ENCODE data around the gene GRID1. TPM values are rescaled to one million over a fixed set of nuclear protein-coding genes. Genes with fewer than 3 reads are reported as not detected.

Gene GRID1
- total RNA-seq, 2 experiments from 2014 or later = not detected

DNA sequence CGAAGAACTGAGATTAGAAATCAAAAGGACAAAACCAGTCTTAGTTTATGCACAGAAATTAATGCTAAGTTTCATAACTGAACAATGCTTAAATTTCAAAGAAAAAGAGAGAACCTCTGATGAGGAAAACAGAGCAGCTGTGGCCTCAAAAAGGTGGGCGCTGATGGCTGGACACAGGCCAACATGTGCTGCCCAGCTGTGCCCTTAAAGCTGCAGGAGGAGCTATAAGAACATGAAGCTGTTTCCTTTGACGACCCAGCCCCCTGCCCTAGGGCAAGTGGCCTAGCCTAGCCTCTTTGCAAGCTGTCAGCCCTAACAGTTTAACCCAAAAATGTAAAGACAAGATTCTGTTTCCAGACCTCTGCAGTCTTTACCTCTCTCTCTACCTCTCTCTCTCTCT is 107.7 kb downstream of the GRID1 start:
- Mint-ChIP-seq H3K4me3 (no peak overlapping the region), H3K27me3 (peaks cover 25% of the 10 kb centered on the region), H3K27ac (no peak overlapping the region), H3K4me1 (no peaks in the 10 kb centered on the region), H3K36me3 (ENCODE audit: low read depth) (no peaks in the 10 kb centered on the region), H3K9me3 (no peaks in the 10 kb centered on the region)
- no peak for DNase-seq
- ChIA-PET CTCF (no interaction called here), POLR2A (no interaction called here)

DNA sequence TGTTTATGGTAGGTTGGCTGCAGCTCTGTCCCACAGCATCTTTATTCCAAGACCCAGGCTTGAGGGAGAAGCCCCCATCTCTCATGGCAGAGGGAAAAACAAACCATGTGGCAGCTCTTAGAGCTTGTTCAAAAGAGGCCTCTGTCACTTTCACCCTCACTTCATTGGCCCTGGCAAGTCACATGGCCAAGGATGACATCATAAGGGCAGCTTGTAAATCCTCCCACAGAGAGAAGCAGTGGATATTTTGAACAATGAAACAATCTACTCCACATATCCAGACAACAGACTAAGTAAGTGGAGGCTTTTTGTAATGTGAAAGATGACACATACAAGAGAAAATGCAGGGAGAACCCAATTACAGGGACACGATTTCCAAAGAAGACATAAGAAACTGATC is 108.1 kb downstream of the GRID1 start:
- POLR2A ChIA-PET = no interaction called here

DNA sequence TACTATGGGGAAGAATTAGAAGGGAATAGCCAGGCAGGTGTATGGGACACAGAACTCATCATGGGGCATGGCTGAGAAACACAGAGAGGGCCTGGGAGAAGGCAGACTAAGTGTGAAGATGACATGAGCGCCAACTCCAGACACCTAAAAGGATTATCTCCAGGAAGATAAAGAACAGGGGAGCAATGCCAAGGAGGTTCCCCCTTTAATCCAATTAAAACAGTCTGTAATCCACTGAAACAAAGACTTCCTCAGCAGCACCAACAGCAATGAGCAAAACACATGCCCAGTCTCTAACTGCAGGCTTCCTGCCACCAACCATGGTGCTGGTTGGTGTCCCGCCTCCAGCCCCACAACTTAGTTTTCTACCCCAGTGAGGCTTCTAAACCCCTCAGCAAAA is 108.9 kb downstream of the GRID1 start:
- Mint-ChIP-seq H3K27ac (no peak overlapping the region), H3K4me1 (no peaks in the 10 kb centered on the region), H3K36me3 (ENCODE audit: low read depth) (no peaks in the 10 kb centered on the region), H3K4me3 (no peak overlapping the region), H3K9me3 (no peaks in the 10 kb centered on the region), H3K27me3 (peaks cover 18% of the 10 kb centered on the region)
- POLR2A ChIA-PET = no interaction called here
- no peak for DNase-seq
- CTCF ChIA-PET = no interaction called here

More for the DNA sequence above, 108.1 kb downstream of the GRID1 start:
- CTCF ChIA-PET = no interaction called here
- Mint-ChIP-seq H3K27me3 (peaks cover 25% of the 10 kb centered on the region), H3K9me3 (no peaks in the 10 kb centered on the region), H3K4me1 (no peaks in the 10 kb centered on the region), H3K4me3 (no peak overlapping the region), H3K36me3 (ENCODE audit: low read depth) (no peaks in the 10 kb centered on the region), H3K27ac (no peak overlapping the region)
- no peak for DNase-seq

DNA sequence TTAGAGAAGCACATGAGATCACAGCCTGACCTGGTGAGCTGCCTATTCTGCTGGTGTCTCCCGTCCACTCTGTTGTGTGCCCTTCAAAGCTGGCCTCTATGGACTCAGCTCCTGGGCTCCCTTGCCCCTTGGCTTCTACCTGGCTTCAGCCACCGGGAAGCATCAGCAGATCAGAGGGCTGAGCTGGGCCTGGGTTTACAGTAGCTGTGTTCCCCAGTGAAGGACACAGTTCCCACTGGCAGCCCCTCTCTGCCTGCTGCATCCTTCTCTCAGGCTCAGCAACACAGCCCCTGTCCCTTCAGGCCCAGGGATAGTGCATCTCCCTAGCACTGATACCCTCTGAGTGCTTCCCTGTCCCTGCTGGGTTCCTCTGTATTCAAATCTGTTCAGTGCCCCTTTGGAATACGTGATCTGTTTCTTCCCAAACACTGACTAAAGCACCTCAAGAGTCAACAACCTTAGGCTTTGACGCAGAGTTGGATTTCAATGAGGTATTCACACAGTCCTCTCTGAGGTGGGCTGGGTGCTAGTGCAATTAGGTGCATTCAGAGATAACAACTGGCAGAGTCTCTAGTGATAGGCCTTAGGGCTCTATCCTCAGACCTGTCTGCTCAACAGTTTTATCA is 109.8 kb downstream of the GRID1 start:
- DNase-seq = no peak
- CTCF ChIA-PET = interaction anchor here (0.9 kb wide), 1 partner anchor 143 kb away, joined by 4 read pairs; no protein-coding TSS in a partner anchor

DNA sequence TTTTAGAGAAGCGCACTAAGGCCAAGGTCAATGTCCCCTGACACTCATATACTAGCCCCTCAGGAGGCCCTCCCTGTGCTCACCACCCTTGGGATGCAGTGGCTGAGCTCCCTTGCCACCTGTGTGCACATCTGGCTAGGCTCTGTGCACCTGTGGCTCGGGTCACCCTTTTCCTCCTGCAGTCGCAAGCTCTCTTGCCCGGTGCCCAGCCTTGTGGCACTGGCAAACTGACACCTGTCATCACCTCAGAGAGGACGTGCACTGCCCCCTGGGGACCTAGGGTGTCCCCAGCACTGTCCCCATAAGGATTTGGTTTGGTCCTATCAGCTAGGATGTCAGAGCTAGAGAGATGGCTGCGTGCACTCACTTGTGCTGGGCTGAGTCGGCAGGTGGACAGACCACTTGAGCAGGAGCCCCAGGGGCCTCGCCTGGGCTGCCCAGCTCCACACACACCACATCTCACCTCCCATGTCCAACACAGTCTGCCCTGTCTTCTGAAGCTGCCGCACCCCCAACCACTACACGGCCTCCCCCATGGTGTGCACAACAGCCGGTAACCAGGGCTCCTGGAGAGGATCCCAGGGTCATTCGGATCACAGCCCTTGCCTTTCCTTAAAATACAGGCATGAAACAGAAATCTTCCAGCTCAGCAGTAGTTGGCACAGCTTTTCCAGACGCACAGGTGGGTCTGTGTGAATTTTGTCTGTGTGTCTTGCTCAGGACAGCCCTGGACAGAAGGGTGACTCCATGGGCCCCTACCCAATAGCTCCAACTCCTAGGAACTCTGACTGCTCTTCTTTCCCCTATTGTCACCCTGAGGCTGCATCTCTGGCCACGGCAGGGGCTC is 111.0 kb downstream of the GRID1 start:
- ChIA-PET CTCF (no interaction called here), POLR2A (no interaction called here)
- Mint-ChIP-seq H3K36me3 (ENCODE audit: low read depth) (no peaks in the 10 kb centered on the region), H3K27me3 (peaks cover 10% of the 10 kb centered on the region), H3K27ac (no peak overlapping the region), H3K4me1 (no peaks in the 10 kb centered on the region), H3K9me3 (no peaks in the 10 kb centered on the region), H3K4me3 (no peak overlapping the region)
- no peak for DNase-seq

More for the DNA sequence above, 109.8 kb downstream of the GRID1 start:
- H3K27ac Mint-ChIP-seq = no peak overlapping the region
- POLR2A ChIA-PET = no interaction called here
- no peaks in the 10 kb centered on the region for H3K4me1 Mint-ChIP-seq
- no peaks in the 10 kb centered on the region for H3K9me3 Mint-ChIP-seq
- peaks cover 15% of the 10 kb centered on the region for H3K27me3 Mint-ChIP-seq
- no peaks in the 10 kb centered on the region for H3K36me3 Mint-ChIP-seq (ENCODE audit: low read depth)
- no peak overlapping the region for H3K4me3 Mint-ChIP-seq

DNA sequence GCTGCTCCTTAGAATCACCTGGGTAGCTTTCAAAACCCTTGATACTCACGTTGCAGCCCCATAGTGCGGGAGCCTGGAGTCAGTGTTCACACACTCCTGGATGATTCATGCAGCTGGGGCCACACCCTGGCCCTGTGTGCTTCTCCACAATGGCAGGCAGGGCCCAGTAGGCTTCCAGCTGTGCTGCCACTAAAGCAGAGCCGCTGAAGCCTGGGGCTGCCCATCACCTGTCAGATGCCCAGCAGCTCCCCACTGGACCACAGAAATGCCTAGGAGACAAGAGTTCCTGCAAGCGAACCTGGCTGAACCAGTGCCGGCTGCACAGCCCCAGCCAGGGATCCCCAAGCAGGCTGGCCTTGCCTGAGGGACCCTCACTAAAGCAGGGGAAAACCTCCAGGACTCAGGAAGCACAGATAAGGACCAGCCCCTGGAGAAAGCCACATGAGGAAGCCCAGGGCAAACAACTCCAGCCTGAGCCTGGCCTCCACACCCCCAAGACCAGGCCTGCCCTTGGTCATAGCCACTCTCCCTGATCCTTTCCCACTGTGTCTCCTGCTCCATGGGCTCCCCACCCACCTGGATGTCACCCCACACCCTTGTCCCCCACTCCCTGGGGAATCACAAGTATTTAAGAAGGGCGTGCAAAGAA is 111.9 kb downstream of the GRID1 start:
- Mint-ChIP-seq H3K27me3 (peaks cover 10% of the 10 kb centered on the region), H3K27ac (no peak overlapping the region), H3K36me3 (ENCODE audit: low read depth) (no peaks in the 10 kb centered on the region), H3K9me3 (no peaks in the 10 kb centered on the region), H3K4me3 (no peak overlapping the region), H3K4me1 (no peaks in the 10 kb centered on the region)
- ChIA-PET POLR2A (no interaction called here), CTCF (no interaction called here)
- DNase-seq = no peak

DNA sequence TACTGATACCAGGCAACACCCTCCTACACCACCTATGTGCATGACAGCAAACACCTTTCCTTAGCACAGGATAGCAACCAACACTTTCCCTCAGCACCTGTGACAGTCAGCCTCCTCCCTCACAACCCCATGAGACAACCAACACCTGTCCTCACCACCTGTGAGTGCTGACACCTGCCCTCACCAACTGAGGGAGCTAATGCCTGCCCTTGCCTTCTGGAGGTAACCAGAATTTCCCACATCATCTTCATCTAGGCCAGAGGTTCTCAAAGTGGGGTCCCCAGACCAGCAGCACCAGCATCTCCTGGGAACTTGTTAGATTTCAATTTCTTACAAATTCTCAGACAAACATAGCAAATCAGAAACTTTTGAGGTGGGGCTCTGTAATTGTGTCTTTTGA is 112.5 kb downstream of the GRID1 start:
- Mint-ChIP-seq H3K4me3 (no peak overlapping the region), H3K4me1 (no peaks in the 10 kb centered on the region), H3K27me3 (peaks cover 8% of the 10 kb centered on the region), H3K9me3 (no peaks in the 10 kb centered on the region), H3K36me3 (ENCODE audit: low read depth) (no peaks in the 10 kb centered on the region), H3K27ac (no peak overlapping the region)
- ChIA-PET CTCF (no interaction called here), POLR2A (no interaction called here)
- no peak for DNase-seq

DNA sequence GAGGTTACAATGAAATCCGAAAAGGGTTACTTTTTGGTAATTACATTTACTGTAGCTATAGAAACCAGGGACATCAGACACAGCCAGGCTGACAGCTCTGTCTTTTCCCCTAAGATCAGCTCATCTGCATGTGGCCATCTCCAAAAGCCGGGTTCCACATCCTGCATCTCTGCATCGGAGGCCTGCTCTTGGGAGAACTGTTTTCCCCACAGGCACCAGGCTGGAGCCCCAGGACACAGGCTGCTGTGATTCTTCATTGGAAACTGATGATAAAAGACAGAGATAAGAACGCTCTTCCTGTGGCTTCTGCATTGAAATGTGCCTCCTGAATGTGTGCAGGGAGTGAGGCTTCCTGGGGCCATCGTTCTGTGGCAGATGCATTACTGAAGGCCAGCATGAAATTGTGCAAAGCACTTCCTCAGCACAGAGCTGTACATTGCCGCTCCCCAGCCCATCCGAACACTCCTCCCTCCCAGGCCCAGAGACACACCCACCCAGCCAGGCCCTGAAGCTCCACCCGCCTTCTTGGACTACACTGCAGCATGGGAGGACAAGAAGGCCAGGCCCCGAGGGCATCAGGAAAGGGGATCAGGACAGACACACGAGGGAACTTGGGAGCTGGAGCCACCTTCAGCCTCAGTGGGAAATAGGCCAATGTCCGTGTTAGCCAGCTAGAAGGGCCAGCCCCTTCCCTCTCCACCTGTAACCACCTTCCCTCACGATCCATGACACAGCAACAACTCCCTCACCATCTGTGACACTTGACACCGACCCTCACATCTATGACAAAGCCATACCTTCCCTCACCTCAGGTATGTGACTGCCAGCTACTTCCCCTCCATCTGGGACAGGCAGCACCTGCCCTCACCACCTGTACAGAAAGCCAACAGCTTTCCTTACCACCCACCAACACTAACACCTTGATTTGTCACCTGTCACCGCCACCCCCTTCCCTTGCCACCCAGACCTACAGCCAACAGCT is 113.2 kb downstream of the GRID1 start:
- POLR2A ChIA-PET = no interaction called here
- no peaks in the 10 kb centered on the region for H3K9me3 Mint-ChIP-seq
- peaks cover 6% of the 10 kb centered on the region for H3K27me3 Mint-ChIP-seq
- no peak overlapping the region for H3K27ac Mint-ChIP-seq
- H3K36me3 Mint-ChIP-seq (ENCODE audit: low read depth) = no peaks in the 10 kb centered on the region
- CTCF ChIA-PET = no interaction called here
- no peak for DNase-seq
- no peak overlapping the region for H3K4me3 Mint-ChIP-seq
- H3K4me1 Mint-ChIP-seq = no peaks in the 10 kb centered on the region

DNA sequence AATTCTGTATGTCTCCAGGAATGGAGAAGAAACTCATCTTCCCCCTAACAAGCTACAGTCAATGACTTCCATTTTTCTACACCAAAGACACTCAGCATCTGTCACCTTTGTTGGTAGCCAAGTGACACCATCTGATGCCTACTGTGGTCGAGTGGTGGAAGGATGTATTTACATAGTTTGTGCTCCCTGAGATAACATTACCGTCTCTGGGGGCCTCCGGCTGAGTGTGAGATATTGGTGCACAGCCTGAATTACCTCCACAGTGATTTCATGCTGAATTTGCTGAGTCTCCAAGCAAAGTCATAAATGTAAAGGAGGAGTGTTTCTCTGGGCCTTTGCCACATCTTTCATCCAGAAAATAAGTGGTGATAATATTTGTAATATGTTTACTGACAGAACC is 114.0 kb downstream of the GRID1 start:
- CTCF ChIA-PET = no interaction called here
- POLR2A ChIA-PET = no interaction called here

DNA sequence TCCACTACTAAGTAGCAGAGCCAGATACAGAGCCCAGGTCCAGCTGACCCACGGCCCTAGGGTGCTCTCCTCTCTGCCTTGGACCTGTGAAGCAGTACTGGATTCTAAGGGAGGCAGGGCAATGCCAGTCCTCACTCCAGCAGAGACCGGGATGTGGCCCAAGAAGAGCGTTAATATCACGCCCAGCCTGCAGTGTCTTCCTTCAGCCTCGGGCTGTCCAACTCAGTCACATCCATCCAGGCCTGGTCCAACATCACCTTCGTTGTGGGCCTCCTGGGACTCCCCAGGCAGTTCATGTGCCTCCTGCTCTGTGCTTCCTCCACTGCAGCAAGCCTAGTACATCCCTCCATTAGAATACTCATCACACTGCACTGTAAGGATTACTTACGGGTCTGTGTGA is 114.5 kb downstream of the GRID1 start:
- Mint-ChIP-seq H3K9me3 (no peaks in the 10 kb centered on the region), H3K27ac (no peak overlapping the region), H3K27me3 (no peaks in the 10 kb centered on the region), H3K4me1 (no peaks in the 10 kb centered on the region), H3K36me3 (ENCODE audit: low read depth) (no peaks in the 10 kb centered on the region), H3K4me3 (no peak overlapping the region)
- ChIA-PET CTCF (no interaction called here), POLR2A (no interaction called here)
- DNase-seq = no peak

More for the DNA sequence above, 114.0 kb downstream of the GRID1 start:
- peaks cover under 1% of the 10 kb centered on the region for H3K27me3 Mint-ChIP-seq
- no peaks in the 10 kb centered on the region for H3K4me1 Mint-ChIP-seq
- H3K27ac Mint-ChIP-seq = no peak overlapping the region
- no peaks in the 10 kb centered on the region for H3K9me3 Mint-ChIP-seq
- no peak for DNase-seq
- no peaks in the 10 kb centered on the region for H3K36me3 Mint-ChIP-seq (ENCODE audit: low read depth)
- H3K4me3 Mint-ChIP-seq = no peak overlapping the region

DNA sequence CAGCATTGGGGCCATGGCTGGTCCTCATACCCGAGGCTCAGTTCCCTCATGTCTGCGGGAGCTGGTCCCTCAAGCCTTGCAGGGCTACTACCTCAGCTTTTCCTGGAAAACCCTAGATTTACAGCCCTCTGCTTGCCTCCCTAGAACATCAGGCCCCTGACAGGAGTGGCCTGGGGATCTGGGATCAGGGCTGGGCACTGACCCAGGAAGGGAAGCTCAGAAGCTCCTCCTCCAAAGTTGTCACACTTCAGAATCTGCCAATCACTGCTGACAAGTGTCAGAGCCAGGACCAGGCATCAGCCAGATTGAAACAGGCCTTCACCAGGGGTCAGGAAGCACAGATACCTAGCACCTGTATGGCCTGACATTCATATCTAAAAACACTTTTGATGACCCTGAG is 115.2 kb downstream of the GRID1 start:
- CTCF ChIA-PET = no interaction called here
- no peak for DNase-seq
- no peaks in the 10 kb centered on the region for H3K36me3 Mint-ChIP-seq (ENCODE audit: low read depth)
- no peaks in the 10 kb centered on the region for H3K4me1 Mint-ChIP-seq
- POLR2A ChIA-PET = no interaction called here
- no peaks in the 10 kb centered on the region for H3K9me3 Mint-ChIP-seq
- no peak overlapping the region for H3K4me3 Mint-ChIP-seq
- H3K27ac Mint-ChIP-seq = no peak overlapping the region
- H3K27me3 Mint-ChIP-seq = no peaks in the 10 kb centered on the region

DNA sequence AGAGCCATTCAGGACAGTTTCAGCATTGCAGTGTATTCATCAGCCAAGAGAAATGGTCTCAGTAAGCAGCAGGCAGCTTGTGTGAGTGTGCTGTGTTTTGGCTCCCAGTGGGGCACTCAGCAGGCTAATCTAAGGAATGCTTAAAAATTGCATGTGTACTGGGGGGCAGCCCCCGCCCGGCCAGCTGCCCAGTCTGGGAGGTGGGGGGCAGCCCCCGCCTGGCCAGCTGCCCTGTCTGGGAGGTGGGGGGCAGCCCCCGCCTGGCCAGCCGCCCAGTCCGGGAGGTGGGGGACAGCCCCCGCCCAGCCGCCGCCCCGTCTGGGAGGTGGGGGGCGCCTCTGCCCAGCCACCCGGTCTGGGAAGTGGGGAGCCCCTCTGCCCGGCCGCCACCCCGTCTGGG is 116.2 kb downstream of the GRID1 start:
- Mint-ChIP-seq H3K9me3 (no peaks in the 10 kb centered on the region), H3K27ac (no peak overlapping the region), H3K4me1 (no peaks in the 10 kb centered on the region), H3K36me3 (ENCODE audit: low read depth) (no peaks in the 10 kb centered on the region), H3K27me3 (no peaks in the 10 kb centered on the region), H3K4me3 (no peak overlapping the region)
- POLR2A ChIA-PET = no interaction called here
- CTCF ChIA-PET = no interaction called here
- DNase-seq = no peak

DNA sequence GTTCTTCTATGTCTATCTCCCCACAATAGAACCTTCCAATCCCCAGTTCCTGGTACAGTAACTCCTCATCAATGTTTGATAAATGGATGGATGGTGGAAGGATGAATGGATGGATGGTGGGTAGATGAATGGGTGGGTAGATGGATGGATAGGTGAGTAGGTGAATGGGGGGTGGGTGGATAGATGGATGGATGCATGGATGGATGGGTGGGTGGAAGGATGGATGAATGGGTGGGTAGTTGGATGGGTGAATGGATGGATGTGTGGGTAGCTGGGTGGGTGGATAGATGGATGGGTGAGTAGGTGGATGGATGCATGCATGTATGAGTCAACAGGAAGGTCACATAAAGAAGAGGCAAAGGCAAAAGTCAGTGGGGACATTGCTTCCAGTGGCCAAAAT is 116.8 kb downstream of the GRID1 start:
- no peaks in the 10 kb centered on the region for H3K4me1 Mint-ChIP-seq
- DNase-seq = no peak
- no peaks in the 10 kb centered on the region for H3K27me3 Mint-ChIP-seq
- POLR2A ChIA-PET = no interaction called here
- no peak overlapping the region for H3K27ac Mint-ChIP-seq
- no peaks in the 10 kb centered on the region for H3K36me3 Mint-ChIP-seq (ENCODE audit: low read depth)
- H3K4me3 Mint-ChIP-seq = no peak overlapping the region
- CTCF ChIA-PET = no interaction called here
- no peaks in the 10 kb centered on the region for H3K9me3 Mint-ChIP-seq

All from activated CD4-positive, alpha-beta memory T cell treated with anti-CD3 and anti-CD28 coated beads, Interleukin-2, amount 10 ng/mL, durations not matched to agents 7 days and 5 days (primary cell).